ENCODE results near the gene ABCA2. TPM values are rescaled to one million over a fixed set of nuclear protein-coding genes. Genes with fewer than 3 reads are reported as not detected.

ABCA2 gene
- polyA plus RNA-seq, 1 donor (not counting 4 experiments of a cell fraction or from before 2014, with no cell fraction given): 1.3 TPM

- H3K4me3 ChIP-seq (ENCODE audit: control insufficient read depth in 2 of 3, extremely low read depth in 1 of 3, insufficient read depth in 2 of 3, low read depth in 1 of 3, low read length in 3 of 3): no peak overlapping the region
- no peaks in the 10 kb centered on the region for H3K36me3 ChIP-seq (ENCODE audit: control insufficient read depth in 2 of 2, extremely low read depth in 1 of 2, insufficient read depth in 2 of 2, low read length in 2 of 2)
- H3K4me2 ChIP-seq (ENCODE audit: control insufficient read depth, extremely low read depth, insufficient read depth, low read depth, low read length): no peak overlapping the region
- no peaks in the 10 kb centered on the region for H3K9me3 ChIP-seq (ENCODE audit: control insufficient read depth, low read depth, low read length)
- H3K27ac ChIP-seq (ENCODE audit: control insufficient read depth, insufficient read depth, low read length): no peak overlapping the region
- H2AFZ ChIP-seq (ENCODE audit: control insufficient read depth, low read length): no peak overlapping the region
- DNase-seq (ENCODE audit: low read depth, low spot score): no peak
- TF ChIP-seq EZH2 (IDR thresholded peaks at IDR 0.05; ENCODE audit: low read length): no peak
- TF ChIP-seq CTCF (optimal IDR thresholded peaks at IDR 0.05 in 1 of 3, IDR thresholded peaks at IDR 0.05 in 1 of 3, conservative IDR thresholded peaks at IDR 0.05 in 1 of 3; ENCODE audit: extremely low read depth in 1 of 3, insufficient read depth in 2 of 3, low read length in 3 of 3): no peak
- no peaks in the 10 kb centered on the region for H4K20me1 ChIP-seq (ENCODE audit: control insufficient read depth, extremely low read depth, insufficient read depth, low read length)
- H3K27me3 ChIP-seq (ENCODE audit: control insufficient read depth, extremely low read depth, insufficient read depth, low read length): peaks cover 15% of the 10 kb centered on the region
- dilution Hi-C loops (cut with MboI; ENCODE audit: extremely low pct_ligation_motif_present, low sequenced_read_pairs): no loop called here
- no peak overlapping the region for H3K9ac ChIP-seq (ENCODE audit: control insufficient read depth, extremely low read depth, insufficient read depth, low read length)
- no peaks in the 10 kb centered on the region for H3K9me1 ChIP-seq (ENCODE audit: control insufficient read depth, extremely low read depth, insufficient read depth, low read length)
- H3K79me2 ChIP-seq (ENCODE audit: control insufficient read depth, insufficient read depth, low read length): no peaks in the 10 kb centered on the region
- no peak for FAIRE-seq
- H3K4me1 ChIP-seq (ENCODE audit: control insufficient read depth, extremely low read depth, insufficient read depth, low read length): peaks cover 7% of the 10 kb centered on the region
These were observed 1.7 kb downstream of the ABCA2 start for GRCh38 chr9:137026384-137026783.

- Histone ChIP-seq H2AFZ (ENCODE audit: control insufficient read depth, low read length) (no peak overlapping the region), H3K27me3 (ENCODE audit: control insufficient read depth, extremely low read depth, insufficient read depth, low read length) (peaks cover 15% of the 10 kb centered on the region), H4K20me1 (ENCODE audit: control insufficient read depth, extremely low read depth, insufficient read depth, low read length) (no peaks in the 10 kb centered on the region), H3K9me1 (ENCODE audit: control insufficient read depth, extremely low read depth, insufficient read depth, low read length) (no peaks in the 10 kb centered on the region), H3K36me3 (ENCODE audit: control insufficient read depth in 2 of 2, extremely low read depth in 1 of 2, insufficient read depth in 2 of 2, low read length in 2 of 2) (no peaks in the 10 kb centered on the region), H3K9ac (ENCODE audit: control insufficient read depth, extremely low read depth, insufficient read depth, low read length) (no peak overlapping the region), H3K4me2 (ENCODE audit: control insufficient read depth, extremely low read depth, insufficient read depth, low read depth, low read length) (no peak overlapping the region), H3K9me3 (ENCODE audit: control insufficient read depth, low read depth, low read length) (no peaks in the 10 kb centered on the region), H3K4me3 (ENCODE audit: control insufficient read depth in 2 of 3, extremely low read depth in 1 of 3, insufficient read depth in 2 of 3, low read depth in 1 of 3, low read length in 3 of 3) (no peak overlapping the region), H3K27ac (ENCODE audit: control insufficient read depth, insufficient read depth, low read length) (no peak overlapping the region), H3K4me1 (ENCODE audit: control insufficient read depth, extremely low read depth, insufficient read depth, low read length) (peaks cover 7% of the 10 kb centered on the region), H3K79me2 (ENCODE audit: control insufficient read depth, insufficient read depth, low read length) (no peaks in the 10 kb centered on the region)
- FAIRE-seq (no peak), DNase-seq (ENCODE audit: low read depth, low spot score) (no peak)
- peak in 1 of 3 experiments; percentile 18 for TF ChIP-seq CTCF (optimal IDR thresholded peaks at IDR 0.05 in 1 of 3, IDR thresholded peaks at IDR 0.05 in 1 of 3, conservative IDR thresholded peaks at IDR 0.05 in 1 of 3; ENCODE audit: extremely low read depth in 1 of 3, insufficient read depth in 2 of 3, low read length in 3 of 3)
- no peak for TF ChIP-seq EZH2 (IDR thresholded peaks at IDR 0.05; ENCODE audit: low read length)
- dilution Hi-C loops (cut with MboI; ENCODE audit: extremely low pct_ligation_motif_present, low sequenced_read_pairs): no loop called here
These were observed 2.5 kb downstream of the ABCA2 start for GRCh38 chr9:137025517-137025966.

Data from keratinocyte (primary cell).